NCI-H2107 (cell line): ENCODE measurements around the gene NOS3.

Experiments
- DNase-seq: peaks from one replicate; lab custom pipeline; 2025; lab: John Stamatoyannopoulos, UW

The NOS3 gene

DNA sequence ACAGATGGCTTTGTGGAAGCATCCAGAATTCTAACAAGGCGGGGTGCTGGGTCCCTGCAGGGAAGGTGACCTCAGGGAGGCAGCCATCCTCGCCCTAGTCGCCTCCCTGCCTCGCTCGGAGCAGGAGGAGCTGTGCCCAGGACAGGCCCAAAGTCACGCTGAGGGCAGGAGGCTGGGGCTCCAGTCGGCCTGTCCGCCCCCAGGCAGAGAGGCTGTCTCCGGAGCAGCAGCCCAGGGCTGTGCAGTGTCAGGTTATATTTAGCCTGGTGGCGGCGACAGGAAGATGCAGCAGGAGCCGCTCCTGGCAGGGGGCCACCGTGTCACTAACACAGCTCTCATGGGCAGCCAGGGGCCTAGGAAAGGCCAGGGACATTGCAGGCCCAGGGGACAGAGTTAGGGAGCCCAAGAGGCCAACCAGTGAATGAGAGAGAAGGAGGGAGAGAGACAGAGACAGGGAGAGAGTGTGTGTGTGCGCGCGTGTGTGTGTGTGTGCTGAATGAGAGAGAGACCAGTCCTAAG, 26.2 kb upstream of the NOS3 start:
- no peak for DNase-seq

DNA sequence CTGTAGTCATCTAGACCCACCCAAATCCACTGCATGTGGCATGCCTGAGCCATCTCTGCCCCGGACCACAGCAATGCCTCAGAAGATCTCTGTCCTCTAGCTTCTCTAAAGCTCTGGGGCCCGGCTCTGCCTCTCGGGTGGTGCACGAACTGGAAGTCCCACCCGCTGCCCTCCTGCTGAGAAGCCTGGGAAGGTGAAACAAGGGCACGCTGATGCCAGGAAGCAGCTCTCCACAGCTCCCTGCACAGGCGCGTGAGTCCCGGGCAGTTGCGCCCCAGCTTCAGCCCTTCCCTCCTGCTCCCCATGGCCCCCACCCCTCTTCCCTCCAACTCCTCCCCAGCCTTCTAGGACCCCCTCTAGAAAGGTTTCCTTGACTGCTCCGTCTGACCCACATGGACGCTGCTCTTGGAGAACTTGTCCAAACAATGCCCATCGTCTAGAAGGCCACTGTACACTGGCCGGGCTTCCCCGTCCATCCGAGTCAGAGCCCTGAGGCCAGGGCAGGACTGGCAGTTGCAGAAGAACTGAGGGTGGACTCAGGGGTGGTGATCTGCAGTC, 25.5 kb upstream of the NOS3 start:
- no peak for DNase-seq

DNA sequence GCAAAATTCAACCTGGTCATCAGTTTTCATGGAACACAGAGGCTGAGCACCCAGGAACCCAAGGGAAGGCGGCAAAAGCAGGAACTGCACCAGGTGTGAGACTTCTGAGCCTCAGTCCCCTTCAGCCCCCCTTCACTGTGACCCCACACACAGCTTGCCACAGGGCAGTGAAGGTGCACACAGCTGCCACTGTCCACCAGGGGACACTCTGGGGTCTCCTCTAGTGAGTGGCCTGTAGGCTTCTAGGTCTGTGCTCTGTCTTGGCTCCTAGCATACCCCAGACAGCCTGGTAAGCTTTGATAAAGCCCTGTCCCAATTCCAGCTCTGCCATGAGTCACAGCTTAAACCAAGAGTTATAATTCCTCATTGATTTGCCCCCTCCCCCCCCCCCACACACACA, 24.8 kb upstream of the NOS3 start:
- DNase-seq: no peak

DNA sequence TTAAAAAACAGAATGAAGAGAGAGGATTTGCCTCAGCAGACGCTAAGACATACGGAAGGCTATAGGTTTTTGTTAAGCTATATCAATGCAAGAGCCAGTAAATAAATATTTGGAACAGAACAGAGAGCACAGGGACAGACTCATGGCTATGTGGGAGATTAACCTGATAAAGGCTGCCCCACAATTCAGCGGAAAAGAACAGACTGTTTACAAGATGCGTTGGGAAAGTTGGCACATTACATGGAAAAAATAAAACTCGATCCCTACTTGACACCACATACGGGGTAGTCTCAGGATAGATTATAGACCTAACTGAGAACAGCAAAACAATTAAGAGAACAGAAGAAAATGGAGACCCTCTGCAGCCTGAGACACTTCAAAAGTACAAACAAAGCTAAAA, 23.5 kb upstream of the NOS3 start:
- no peak for DNase-seq

DNA sequence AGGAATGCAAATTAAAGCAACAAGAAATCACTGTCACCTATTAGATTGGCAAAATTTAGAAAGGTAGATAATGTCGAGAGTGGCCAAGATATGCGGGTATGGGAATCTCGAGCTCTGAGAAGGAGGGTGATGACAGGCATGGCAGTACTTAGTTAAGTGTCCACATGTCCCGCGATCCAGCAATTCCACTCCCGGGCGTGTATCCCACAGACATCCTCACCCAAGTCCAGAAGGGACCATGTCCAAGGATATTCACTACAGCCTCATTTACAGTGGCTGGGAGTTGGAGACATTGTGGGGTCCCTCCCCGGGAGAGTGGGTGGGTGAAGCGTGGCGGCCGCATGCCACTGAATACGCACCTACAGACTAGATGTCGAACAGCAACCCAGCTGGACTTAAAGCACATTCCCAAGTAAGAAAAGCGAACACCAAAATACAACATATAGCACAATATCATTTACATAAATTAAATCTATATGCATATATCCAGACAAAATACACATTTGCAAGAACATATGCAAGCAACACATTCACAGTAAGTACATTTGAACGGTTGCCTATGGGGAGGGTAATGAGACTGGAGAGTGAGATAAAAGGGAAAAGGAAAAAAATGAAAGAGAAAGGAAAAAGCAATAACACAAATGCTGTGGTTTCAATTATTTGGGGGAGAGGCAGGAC, 22.6 kb upstream of the NOS3 start:
- DNase-seq: no peak

DNA sequence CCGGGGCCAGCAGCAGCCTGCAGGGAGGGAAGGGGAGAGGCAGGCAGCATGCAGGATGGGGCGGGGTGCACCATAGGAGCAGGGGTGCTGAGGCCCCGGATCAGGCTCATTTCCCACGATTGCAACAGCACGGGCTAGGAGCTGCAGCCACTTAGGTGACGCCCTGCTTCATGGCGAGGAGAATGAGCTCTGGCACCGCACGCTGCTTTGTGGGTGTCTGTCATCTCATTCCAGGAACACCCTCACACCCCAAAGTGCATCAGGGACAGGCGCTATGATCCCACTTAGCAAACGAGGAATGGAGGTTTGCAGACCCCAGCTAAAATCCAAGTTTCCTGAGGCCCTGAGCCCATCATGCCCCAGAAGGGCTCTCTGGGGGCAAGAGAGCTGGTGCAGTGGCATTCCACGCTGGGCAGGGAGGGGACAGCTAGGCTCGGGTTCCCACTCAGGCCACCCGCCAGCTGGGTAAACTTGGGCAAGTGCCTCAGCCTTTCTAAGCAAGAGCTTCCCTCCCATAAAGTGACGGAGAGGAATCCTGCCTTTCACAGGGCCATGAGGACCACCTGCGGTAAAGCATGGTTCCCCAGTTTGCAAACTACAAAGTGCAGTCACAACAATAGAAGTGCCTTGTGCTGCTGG, 22.0 kb upstream of the NOS3 start:
- DNase-seq: peak; percentile 44

DNA sequence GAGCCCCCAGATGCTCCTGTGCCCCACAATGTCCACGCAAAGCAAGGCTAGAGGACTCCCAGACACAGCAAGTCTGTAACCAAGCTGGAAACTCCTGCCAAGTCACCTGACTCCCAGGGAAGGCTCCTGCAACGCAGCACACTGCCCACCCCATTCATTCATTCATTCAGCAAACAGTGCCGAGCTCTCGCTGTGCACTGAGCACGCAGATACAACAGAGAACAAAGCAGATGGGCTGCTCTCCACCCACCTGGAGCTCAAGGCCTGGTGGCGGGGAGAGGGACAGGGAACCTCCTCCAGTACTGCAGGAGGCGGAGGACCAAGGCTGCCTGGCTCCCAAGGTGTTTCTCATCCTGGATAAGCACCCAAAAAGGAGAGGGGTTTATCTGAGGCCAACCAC, 21.3 kb upstream of the NOS3 start:
- no peak for DNase-seq

DNA sequence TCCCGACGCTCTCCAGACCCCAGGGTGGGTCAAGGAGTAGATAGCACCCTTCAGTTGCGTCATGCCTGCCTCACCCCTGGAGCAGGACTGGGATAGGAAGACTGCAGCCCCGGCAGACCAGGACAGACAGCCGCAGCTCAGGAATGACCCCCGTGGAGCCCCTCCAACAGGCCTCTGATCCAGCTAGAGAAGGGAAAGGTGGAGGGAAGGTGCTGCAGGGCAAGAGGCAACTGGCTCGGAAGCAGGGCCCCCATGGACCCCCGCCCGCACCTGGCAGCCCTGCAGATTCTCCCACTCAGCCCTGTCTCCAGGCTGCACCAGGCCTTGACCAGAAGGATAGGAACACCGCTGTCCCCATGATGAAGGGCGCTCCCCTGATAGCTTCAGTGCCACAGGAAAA, 20.4 kb upstream of the NOS3 start:
- no peak for DNase-seq

DNA sequence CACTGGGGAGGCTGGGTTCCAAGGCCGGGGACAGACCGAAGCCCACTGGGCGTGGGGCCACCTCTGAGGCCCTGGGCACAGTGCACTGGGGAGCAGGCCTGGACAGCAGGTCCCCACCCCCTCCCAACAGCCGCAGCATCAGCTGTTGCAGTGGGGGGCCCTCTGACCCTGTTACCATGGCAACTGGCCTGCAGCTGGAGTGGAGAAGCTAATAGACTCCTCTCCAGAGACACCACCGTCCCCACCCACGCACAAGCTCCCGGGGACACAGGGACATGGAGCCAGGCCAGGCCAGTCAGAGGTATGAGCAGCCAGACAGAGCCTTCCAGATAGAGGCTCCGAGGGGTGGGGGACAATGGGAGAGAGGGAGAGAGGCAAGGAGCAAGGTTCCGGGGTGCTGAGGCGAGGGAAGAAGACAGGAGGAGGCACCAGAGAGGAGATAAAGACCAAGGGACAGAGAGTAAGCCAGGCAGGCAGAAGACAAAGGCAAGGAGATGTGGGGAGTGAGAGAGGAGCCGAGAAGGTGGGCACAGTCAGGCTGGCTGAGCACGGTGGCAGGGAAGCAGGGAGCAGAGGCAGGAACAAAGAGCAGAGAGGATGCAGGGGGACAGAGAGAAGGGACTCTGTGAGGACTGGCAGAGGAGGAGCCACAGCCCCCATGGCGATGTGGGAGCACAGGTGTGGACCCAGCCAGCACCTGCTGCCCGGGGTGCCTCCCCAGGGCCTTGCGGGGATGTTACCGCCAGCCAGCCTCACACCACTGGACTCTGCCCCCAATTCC, 19.4 kb upstream of the NOS3 start:
- no peak for DNase-seq

DNA sequence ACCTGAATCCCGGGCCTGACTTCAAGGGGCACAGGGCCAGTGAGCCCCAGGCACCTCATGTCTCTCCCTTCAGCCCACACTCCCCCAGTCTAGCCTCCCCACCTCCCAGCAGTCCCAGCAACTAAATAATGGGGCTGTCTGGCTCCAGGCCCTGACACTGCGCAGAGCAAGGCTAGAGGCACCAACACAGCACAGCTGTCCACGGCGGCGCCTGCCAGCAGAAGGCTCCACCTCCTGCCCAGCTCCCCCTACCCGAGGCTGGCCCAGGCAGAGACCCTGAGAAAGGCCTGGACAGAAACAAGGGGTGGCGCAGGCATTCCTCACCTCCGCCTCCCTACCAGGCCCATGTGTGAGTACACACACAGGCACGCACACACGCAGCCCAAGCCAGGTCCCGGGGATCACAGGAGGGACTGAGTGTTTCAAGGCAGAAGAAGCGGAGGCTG, 18.8 kb upstream of the NOS3 start:
- peak; percentile 44 for DNase-seq

DNA sequence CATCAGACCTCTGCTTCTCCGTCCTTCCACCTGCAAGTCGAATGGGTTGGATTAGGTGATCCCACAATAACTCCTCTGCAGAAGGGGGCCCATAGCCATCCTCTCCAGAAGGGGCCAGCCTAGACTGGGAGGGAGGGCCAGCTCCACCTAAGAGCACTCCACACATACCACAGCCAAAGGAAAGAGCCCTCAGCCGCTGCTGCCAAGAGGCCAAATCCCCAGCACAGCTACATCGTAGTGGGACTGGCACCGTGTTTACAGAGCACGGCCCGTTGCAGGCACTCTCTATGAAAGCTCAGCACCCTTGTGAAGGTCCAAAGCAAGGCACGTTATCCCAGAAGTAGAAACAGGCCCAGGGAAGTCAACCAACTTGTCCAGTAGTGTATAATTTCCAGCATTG, 18.1 kb upstream of the NOS3 start:
- DNase-seq: no peak

DNA sequence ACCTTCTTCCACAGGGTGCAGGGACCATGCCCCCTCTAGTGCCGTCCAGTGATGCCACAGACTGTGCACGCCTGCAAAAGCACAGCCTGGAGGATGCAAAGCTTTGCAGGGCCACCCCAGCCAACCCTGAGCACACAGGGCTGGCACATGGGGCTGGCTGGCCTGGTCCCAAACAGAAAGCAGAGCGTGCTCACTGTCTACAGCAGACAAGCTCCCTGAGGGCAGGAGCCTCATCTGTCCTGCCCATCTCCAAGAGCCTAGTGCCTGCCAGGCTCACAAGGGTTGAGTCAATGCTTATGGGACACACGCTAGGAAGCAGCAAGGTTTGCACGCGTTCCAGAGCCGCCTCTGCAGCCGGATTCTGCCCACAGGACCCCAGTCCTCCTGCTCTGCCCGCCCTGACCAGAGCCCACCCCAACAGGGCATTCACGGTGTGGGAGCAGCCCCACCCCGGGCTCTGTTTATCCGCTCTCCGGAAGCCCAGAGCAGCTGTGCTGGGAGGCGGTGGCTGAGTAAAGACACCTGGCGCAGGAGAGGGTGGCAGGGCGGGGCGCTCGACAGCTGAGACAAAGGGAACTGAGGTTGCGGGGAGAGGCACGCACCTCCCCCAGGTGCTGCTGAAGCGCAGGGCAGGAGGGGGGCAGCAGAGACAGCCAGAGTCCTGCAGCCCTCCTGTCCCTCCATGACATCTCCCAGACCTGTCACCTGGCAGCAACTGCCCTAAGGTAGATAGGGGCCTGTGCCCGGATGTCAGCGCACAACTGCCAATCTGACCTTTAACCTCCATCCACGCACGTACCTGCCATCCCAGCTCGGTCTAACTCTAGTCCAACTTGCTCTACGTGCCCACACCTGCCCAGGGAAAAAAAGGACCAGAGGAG, 17.0 kb upstream of the NOS3 start:
- peak; percentile 72 for DNase-seq

DNA sequence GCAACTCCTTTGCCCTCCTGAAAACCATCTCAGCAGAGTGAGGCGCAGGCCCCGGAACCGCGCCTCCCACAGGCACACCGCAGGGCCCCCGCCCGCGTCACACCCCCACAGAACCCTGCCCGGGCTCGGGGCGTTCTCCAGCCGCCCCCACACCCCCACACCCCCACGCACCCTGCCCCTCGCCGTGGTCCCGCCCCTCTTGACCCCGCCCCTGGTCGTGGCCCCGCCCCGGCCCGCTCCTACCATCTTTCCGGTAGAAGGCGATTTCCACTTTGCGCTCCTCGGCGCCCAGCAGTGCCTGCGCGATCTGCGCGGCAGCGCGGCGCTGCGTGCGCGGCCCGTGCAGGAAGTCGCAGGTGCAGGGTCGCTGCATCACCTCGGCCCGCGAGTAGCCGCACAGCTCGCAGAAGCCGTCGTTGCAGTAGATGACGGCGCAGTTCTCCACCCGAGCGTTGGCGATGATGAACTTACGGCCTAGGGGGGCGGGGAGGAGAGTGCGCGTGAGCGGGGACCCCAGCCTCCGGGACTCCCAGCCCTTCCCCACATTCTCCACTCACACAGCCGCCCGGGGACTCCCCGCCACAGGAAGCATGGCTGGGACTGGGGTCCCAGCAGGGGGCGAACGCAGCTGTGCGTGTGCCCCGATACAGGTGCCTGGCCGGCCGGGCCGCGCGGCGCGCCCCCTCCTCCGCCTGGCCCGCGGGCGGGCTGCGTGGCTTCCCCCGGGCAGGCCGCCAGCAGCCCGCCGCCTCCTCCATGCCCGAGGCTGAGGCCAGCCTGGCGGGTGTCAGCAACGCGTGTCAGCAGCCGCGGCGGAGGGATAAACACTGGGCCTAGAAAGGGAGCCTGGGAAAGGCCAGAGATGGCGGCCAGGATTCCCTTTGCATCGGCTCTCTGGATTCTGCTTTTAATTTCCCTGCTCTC, 16.1 kb upstream of the NOS3 start:
- DNase-seq: peak; percentile 74

DNA sequence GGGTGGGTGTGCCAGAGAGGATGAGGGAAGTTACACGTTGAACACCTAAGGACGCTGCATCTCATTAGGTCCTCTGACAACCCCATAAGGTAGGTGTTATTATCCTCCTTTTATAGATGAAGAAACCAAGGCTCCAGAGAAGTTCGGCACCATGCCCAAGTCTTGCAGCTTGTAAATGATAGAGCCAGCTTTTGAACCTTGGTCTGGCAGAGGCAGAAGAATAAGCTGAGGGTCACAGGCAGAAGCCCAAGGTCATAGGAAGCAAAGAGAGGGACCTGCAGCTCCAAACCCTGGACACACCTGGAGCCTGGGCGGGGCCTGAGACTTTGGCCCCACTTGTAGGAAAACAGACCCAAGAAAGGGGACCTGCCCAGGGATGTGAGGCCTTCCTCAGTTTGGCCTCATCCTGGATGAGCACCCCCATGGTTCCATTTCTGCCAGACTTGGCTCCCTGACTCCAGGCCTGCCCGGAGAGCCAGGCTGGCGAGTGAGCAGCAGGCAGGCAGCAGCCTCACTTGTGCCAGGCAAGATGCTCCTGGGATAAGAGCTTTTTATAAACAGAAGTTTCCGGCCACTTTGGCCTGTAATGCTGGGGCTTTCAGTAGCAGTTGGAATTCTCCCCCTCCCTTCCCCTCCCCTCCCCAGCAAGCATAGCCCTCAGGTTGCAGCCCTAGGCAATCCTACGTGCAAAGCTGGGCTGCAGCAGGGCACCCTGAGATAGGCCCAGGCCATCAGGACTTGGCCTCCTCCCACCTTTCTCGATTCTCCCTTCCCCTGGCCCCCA, 15.1 kb upstream of the NOS3 start:
- no peak for DNase-seq

DNA sequence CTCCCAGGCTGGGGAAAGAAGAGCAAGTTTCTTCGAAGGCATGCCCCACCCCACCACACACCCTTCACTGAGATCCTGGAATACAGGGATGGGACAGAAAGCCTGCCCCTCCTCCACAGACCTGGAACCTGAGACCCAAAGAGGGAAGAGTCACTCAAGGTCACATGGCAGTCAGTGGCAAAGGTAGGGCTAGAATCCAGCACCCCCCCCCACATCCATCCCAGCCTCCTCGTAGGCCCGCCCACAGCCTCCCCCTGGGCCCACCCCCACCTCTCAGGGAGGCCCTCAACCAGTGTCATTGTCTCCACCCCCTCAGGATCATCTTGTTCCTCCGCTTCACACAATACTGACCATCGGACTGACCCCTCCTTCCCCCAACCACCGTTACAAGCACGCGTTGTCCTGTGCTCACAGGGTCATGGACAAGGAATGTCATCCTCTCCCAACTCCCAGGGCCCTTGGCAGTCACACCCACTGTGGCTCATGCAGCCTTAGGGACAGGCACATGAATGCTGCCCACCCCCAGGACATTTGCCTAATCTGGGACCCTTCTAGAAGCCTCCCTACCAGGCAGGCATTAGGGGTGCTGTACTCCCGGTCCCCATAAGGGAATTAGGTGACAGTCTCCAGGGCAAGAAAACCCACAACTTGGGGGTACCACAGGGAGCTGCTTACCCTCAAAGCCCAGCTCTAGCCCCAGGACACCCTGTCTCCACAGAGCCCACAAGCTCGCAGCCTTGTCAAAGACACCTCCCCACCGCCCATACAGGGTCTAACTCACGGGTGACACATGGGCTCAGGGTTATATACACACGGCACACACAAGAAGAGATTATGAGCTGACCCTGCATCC, 14.1 kb upstream of the NOS3 start:
- no peak for DNase-seq

DNA sequence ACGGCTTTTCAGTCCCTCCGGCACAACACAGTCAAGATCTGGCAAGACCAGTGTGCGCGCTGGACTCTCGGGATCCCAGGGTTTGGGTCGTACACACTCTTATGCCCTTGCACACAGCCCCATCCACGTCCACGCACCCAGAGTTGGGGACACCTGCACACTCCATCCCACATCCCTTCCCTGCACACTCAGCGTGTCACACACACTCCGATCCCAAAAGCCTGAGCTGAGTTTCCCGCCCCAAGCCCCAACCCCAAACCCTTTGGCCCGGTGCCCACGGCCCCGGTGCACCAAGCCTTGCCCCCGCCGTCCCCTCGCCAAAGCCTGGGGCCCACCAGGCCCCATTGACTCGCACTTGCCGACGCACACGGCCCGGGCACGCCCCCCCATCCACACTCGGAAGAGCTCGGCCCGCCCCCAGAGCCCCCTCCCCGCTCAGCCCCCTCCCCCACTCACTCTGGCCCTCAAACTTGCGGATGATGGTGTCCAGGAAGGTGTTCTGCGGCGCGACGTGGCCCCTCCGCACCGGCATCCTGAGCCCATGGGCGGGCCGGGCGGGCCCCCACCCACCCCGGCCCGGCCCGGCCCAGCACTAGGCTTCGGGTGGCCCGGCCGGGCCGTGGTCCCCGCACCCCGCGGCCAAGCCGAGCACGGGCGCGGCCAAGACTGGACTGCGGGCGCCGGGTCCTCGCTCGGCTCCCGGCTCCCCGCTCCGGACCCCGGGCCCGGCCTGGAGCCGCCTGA, 13.3 kb upstream of the NOS3 start:
- DNase-seq: no peak

DNA sequence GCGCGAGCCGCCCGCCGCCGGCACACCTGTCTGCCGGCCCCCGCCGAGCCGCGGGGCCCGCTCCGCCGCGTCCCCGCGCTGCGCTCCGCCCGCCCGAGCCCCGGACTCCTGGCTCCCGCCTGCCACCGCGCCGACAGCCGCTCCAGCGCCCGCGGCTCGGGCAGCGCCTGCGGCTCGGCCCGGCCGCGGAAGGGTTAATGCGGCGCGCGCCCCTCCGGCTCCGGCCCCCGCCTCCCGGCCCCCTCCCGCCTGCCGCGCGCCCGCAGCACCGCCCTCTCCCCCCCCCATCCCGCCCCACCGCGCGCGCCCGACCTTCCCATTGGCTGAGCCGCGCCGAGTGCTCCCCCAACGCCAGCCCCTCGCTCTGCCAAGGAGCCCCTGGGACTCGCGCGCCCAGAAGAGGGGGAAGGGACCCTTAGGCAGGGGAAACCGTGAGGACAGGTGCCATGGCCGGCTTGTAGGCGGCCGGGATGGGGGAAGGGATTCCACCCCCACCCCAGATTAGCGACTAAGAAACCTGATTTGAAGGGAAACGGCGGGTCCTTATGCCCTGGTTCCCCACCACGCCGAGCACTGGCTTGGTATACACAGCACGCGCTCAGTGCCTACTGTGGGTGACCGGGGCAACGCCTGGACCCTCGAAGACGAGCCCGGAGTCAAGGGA, 12.6 kb upstream of the NOS3 start, which contains the start of gene KCNH2:
Gene KCNH2 (minus strand): TSS at position 196 of the 664 bp plus-strand sequence. CDS start 408 bp downstream, outside the sequence.
- DNase-seq: peak; percentile 82
